SW 1271 (cell line): ENCODE results near the gene RHOB.
"Not testable (repeated sequence)": the region's sequence is repeated elsewhere in the genome, so short reads cannot be mapped to it uniquely, and the experiment has no call there.

Experiments
- DNase-seq, 2 experiments: peaks; one replicate each; lab custom pipeline; 2025; lab: John Stamatoyannopoulos, UW

The RHOB gene

DNA sequence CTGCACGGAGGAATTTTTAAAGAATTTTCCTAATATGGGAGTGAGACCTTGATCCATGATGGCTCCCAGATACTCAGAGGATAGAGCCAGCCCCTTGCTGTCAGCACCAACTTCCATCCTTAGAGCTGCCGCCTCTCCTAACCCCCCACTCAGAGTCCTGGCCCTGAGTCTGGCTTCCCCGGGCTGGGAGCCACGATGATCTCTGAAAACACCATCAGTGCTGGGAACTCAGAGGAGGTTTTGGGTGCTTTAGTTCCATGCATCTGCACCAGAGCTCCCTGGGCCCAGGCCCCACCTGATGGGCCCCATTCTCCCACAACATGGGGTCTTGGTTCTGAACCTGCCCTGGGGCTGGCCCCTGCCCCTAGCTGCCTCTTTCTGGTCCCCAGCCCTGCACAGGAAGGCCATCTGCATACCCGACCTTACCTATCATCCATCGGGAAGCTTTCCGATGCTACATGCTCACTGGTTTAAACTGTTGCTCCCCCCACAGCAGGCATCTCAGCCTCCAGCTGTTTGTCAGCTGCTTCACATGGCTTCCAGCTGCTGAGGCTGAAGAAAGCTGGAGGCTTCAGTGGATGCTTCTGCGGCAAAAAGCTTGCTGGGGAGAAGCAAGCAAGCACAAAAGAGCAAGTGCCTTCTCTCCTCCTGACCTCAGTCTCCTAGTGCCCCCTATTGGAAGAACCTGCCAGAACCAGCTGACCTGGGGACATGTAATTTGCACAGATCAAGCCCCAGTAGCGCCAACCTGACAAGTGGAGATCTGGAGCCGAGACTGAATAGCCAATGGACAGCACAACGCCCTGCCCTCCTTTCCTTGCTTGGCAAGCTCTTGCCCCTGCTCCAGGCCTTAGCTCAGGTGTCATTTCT is 24.2 kb upstream of the RHOB start:
- no peak for DNase-seq

- no peak for DNase-seq
These were observed 23.5 kb upstream of the RHOB start for GRCh38 chr2:20423359-20423758.

DNA sequence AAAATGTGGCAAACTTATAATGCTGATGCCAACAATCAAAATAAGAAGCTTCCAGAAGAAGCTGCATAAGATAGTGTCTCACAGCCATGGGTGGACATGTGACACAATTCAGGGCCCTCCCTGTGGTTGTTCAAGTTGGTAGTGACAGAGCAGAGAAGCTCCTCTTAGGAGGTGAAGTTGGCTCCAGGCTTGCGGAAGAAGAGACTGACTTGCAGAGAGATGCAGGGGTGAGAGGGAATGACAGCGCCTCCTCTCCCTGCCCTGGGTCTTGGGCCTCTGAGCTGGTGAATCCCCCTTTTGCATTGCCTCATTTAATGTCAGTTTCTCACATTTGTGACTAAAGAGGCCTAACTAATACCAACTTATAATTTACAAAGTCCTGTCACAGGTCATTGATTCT is 23.0 kb upstream of the RHOB start:
- no peak for DNase-seq

GRCh38 chr2:20424300-20425290 is 22.3 kb upstream of the RHOB start:
- peak; percentile 89 to 95 for DNase-seq

DNA sequence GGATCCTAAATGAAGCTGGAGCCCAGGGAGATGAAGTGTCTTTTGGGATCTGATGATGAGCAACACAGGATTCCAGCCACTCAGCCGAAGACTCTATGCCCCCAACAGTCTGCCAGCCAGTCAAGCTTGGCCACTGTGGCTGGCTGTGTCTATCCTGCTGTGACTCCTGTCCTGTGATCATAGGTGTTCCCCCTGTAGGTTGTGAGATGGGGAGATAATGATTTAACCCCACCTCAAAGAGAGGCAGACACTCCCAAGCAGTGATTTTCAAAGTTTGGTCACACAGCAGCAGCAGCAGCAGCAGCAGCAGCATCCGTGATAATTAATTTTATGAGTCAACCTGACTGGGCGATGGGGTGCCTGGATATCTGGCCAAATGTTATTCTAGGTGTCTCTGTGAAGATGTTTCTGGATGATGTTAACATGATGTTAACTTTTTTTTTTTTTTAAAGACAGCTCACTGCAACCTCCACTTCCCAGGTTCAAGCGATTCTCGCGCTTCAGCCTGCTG is 21.4 kb upstream of the RHOB start:
- peak in 1 of 2 experiments; percentile 39 for DNase-seq

DNA sequence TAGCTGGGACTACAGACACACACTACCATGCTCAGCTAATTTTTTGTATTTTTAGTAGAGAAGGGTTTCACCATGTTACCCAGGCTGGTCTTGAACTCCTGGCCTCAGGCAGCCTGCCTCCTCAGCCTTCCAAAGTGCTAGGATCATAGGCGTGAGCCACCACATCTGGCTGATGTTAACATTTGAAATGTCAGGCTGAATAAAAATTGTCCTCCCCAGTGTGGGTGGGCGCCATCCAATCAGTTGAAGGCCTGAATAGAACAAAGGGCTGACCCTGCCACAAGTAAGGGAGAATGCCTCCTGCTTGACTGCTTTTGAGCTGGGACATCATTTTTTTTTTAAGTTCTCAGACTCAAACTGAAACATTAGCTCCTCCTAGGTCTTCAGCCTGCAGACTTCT is 21.0 kb upstream of the RHOB start:
- DNase-seq = no peak

GRCh38 chr2:20427931-20428526 is 18.8 kb upstream of the RHOB start:
- DNase-seq = no peak

- no peak for DNase-seq
These were observed 18.0 kb upstream of the RHOB start for GRCh38 chr2:20428717-20429490.

- no peak for DNase-seq
These were observed 17.3 kb upstream of the RHOB start for GRCh38 chr2:20429528-20429927.

DNA sequence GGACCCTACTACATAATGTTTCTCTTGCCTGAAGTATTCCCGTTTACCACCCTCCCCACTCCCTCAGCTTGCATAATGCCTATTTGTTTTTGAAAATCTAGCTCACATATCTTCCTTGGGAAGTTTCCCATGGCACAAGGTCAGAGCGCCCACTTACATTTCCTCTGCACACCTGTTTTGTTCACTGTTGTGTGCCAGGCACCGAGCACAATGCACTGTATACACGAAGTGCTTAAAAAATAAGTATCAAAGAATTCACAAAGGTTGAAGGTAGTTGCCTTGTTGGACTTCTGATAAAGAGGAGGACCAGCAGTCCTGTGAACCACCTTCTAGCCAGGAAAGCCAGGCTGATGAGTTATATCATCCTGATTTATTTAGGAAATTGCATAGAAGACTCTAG is 16.8 kb upstream of the RHOB start:
- no peak for DNase-seq

DNA sequence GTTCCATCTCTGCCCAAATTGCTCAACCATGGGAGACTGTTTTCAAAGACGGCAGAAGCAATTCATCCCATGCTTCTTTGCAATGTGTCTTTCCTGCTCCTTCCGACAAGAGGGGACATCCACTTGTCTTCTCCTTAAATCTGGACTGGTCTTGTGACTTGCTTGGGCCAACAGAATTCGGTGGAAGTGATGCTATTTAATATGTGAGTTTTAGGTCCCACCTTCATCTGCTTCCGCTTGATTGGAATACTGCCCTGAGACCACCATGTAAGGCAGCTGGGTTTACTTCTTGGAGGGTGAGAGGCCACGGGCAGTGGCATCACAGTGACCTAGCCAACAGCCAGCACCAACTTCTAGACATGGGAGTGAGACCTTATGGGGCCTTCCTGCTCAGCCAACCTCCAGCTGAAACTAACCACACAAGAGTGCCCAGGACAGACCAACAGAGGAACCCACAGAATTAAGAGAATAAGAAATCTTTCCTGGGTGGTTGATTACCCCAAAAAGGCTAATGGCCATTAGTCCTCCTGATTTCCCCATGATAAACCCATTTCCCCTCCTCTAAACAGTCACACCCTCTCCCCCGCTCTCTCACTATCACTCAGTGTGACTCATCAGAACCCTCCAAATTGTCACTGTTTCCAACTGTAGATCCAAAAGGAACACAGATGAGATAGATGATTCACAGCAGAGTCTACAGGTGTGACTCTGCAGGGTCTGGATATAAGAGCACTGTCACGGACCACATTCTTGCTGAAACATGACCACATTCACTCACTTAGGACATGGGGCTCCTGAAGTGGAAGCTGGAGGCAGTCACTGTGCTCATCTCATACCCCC is 16.2 kb upstream of the RHOB start:
- DNase-seq = no peak

GRCh38 chr2:20431301-20431698 is 15.6 kb upstream of the RHOB start:
- DNase-seq = no peak

- no peak for DNase-seq
These were observed 15.1 kb upstream of the RHOB start for GRCh38 chr2:20431772-20432171.

GRCh38 chr2:20432714-20433113 is 14.2 kb upstream of the RHOB start:
- no peak for DNase-seq

- no peak for DNase-seq
These were observed 13.6 kb upstream of the RHOB start for GRCh38 chr2:20433249-20433648.

- no peak for DNase-seq
These were observed 12.8 kb upstream of the RHOB start for GRCh38 chr2:20433946-20434553.

GRCh38 chr2:20434588-20435294 is 12.1 kb upstream of the RHOB start:
- DNase-seq = no peak

DNA sequence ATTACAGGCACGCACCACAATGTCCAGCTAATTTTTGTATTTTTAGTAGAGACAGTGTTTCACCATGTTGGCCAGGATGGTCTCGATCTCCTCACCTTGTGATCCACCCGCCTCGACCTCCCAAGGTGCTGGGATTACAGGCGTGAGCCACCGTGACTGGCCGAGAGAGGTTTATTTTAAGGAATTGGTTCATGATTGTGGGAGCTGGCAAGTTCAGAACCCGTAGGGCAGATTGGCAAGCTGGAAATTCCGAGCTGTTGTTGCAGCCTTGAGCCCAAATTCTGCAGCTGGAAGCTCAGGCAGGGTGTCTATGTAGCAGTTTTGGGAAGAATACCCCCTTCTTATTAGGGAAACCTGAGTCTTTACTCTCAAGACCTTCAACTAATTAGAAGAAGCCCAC is 11.4 kb upstream of the RHOB start:
- not testable (repeated sequence) for DNase-seq

DNA sequence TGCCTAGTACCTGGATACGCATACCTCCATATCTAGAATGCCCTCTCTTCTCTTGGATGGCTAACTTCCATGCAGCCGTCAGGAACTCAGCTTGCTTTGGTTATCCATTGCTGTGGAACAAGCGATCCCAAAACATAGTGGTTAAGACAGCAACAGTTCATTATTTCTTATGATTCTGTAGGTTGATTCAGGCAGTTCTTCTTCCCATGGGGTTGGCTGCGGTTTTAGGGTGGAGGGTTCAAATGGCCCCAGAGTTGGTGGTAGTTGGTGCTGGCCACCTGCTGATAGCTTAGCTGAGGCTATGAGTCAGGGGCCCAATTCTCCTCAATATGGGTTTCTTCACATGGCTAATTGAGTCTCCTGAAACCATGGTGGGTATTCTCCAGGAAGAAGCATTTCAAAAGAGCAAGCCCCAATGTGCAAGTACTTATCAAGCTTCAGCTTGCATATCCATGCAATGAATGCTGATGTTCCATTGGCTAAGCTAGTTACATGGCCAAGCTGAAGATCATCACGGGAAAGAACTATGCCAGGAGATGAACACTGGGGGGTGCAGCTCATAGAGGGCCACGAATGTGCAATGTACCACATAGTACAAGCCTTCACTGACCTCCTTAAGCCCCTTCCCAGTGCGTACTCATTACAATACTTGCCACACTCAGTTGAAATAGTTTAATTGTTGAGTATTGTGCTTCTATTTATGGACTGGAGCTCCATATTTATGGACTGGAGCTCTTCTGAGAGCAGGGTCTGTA is 10.0 kb upstream of the RHOB start:
- DNase-seq = no peak
